ENCODE measurements around the gene DYNC1I1.

The DYNC1I1 gene

DNA sequence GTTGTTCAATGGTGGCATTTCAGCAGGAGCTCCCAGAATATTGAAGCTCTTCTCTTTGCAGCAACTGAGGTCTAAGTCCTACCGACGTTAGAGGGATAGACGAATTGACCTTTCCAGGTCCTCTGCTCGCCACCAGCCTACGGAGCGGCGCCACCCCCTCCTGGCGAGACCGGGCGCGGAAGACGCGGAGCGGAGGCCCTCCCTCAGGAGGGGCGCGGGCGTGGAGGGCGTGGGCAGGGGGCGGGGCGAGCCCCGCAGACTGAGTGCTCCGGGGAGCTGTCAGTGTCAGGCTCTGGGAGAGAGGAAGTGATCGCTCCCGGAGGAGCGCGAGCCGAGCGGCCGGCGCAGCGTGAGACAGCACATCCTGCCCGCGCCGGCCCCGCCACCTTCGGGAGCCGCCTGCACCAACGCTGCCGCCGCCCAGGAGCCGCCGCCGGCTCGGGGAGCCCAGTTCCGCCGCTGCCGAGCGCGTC is at the start of gene DYNC1I1:
Gene DYNC1I1, plus strand, starts transcription at position 257 of the 473 bp plus-strand sequence. CDS start 32,176 bp downstream, outside the sequence.
- FAIRE-seq (peak; percentile 81), DNase-seq (ENCODE audit: low spot score) (peak; percentile 97)

GRCh38 chr7:95723583-95724180 is 48.7 kb upstream of the DYNC1I1 start:
- peak; percentile 79 for DNase-seq (ENCODE audit: low spot score)
- peak; percentile 46 for FAIRE-seq

- FAIRE-seq: no peak
- DNase-seq (ENCODE audit: low spot score): no peak
Measured at GRCh38 chr7:95725205-95725604, 47.1 kb upstream of the DYNC1I1 start.

DNA sequence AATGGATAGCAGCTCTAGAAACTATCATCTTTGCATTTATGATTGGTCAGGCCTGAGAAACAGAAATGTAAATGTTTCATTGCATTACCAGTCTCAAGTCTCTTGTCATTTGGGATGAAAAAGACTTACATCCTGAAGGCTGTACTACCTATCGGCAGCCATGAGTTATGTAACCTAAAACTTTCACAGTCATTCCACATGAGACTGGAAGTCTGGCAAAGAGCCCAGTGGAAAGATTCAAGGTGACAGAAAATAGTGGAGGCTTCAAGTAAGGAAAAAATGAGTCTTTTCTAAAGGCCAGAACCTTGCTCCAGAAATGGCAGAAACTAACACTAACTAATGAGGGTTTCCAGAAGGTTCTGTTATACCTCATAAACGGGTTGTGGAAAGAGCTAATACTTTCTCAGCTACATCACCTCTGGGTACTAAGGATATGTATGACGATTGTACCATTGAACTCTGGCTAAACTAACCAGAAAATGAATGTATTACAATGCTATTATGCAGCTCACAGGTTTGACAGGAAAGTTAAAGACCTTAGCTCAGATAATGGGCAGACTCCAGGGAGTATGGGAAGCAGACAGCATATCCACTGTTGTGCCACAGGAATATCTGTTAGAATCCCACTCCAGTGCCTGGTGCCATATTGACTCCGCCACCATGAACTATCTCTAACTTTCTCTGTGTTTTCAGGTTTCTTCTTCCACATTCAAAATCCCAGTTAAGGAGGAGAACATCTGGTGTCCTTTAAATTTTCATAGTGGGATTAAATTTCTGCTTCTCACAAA is 41.7 kb upstream of the DYNC1I1 start:
- DNase-seq (ENCODE audit: low spot score) (no peak), FAIRE-seq (peak; percentile 52)

DNA sequence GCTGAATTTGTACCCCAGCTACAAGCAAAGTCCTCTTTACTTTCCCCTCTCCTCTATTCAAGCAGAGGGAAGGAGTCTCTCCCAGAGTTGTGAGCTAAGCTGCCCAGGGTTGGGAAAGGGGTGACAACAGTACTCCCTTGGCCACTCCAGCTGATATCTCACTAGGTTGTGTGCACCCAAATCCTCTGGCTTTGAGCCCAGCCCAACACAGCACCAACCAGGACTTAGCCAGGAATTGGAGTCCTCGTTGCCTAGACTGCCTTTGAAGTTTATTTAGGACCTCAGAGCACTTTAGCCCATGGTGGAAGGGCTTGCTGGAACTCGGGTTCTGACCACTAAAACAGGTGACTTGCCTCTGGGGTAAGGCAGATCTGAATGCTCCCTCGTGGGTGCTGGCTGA is 35.7 kb upstream of the DYNC1I1 start:
- FAIRE-seq (no peak), DNase-seq (ENCODE audit: low spot score) (no peak)

- no peak for DNase-seq (ENCODE audit: low spot score)
- no peak for FAIRE-seq
Measured at GRCh38 chr7:95737828-95738505, 34.4 kb upstream of the DYNC1I1 start.

DNA sequence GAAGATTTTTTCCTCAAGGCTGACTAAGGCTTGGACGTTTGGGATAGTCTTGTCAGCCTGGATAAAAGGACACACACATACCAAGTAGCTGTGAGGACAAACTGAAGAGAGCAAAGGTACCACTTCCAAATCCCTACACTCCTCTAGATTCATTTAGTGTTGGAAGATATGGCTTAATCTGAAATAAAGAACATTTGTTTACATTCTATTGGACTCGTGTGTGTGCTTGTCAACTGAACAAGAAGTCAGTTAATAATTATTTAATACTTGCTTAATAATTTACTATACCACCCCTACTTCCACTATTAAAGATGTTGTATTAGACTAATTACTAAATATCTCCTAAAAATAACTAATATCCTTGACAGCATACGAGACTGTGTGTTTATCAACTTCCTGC is 23.3 kb upstream of the DYNC1I1 start:
- no peak for FAIRE-seq
- no peak for DNase-seq (ENCODE audit: low spot score)

- DNase-seq (ENCODE audit: low spot score) (no peak), FAIRE-seq (no peak)
Measured at GRCh38 chr7:95749515-95749914, 22.8 kb upstream of the DYNC1I1 start.

GRCh38 chr7:95753440-95753839 is 18.9 kb upstream of the DYNC1I1 start:
- FAIRE-seq (no peak), DNase-seq (ENCODE audit: low spot score) (no peak)

DNA sequence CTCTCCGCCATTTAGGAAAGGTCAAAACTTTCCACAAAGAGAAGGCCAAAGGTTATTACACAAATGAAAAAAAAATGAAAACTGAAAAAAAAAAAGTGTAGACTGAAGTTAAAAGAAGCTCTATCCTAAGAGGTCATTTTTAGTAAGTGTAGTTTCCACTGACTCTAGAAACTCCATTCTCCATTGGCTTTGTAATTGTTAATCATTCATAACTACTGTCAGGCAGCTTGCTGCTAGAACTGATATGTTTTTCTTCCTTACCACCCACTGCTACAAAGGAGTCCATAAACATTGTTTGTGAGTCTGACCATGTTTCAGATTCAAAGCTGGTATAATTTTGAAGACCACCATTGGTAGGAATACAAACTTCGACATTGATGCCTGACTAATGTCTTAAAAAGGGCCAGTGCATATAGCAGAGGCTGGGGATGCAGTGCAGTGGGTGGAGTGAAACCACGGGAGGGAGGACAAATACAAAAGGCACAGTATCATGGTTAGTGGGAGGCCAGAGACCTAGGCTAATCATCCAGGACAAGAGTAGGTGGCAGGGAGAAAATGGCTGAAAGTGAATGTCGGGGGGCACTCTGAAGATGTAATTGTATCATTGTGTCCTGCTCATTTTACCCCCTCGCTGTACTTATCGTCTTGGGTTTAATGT is 16.9 kb upstream of the DYNC1I1 start:
- DNase-seq (ENCODE audit: low spot score) (no peak), FAIRE-seq (peak; percentile 81)

DNA sequence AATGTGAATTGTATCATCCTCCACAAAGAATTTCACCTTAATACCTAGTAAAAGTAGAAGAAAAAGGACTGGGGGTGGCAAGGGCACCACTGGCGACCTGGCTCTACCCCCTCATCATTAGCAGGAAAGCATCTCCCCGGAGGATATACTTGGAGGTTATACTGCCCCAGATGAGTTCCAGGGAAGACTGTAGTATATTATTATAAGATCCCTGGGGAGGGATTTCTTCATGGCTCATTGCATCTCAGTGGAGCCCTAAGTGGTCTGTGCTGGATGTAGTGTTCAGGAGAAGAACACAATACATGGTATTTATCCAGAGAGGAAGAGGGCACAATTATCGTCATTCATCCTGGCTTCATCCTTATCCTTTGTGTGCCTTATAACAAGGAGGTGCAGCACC is 14.2 kb upstream of the DYNC1I1 start:
- no peak for FAIRE-seq
- DNase-seq (ENCODE audit: low spot score): no peak

- no peak for FAIRE-seq
- no peak for DNase-seq (ENCODE audit: low spot score)
Measured at GRCh38 chr7:95766086-95766485, 6.3 kb upstream of the DYNC1I1 start.

GRCh38 chr7:95766657-95767056 is 5.7 kb upstream of the DYNC1I1 start:
- no peak for DNase-seq (ENCODE audit: low spot score)
- no peak for FAIRE-seq

- peak; percentile 73 for FAIRE-seq
Measured at GRCh38 chr7:95772771-95773581, 622 bp downstream of the DYNC1I1 start.

DNA sequence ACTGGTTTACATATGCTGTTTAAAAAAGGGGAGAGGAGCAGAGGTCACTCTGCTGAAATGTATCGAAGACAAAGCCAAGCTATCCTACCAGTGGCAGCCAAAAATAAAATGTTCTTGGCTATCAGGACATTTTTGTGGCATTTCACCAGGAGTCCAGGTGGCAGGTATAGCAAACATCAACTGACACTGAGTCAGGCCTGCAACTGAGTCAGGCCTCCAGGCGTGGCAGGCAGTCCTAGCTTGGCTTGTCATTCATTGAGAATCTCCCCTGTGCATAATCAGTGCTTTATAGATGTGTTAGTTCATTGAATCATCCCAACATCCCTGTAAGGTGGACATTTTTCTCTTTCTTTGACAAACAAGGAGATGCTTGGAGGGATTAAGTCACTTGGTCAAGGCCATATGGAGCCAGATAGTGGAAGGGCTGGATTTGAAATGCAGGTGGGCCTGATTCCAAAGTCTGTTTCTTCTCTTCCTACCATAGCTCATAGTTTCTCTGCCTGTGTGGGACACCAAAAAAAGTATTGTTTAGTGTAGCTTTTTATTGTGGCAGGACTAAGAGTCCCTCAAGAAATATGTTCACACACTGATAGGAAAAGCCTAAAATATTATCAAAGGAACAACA is 4.3 kb downstream of the DYNC1I1 start:
- FAIRE-seq (no peak), DNase-seq (ENCODE audit: low spot score) (peak; percentile 27)

More at GRCh38 chr7:95772771-95773581, 622 bp downstream of the DYNC1I1 start:
- DNase-seq (ENCODE audit: low spot score): no peak

DNA sequence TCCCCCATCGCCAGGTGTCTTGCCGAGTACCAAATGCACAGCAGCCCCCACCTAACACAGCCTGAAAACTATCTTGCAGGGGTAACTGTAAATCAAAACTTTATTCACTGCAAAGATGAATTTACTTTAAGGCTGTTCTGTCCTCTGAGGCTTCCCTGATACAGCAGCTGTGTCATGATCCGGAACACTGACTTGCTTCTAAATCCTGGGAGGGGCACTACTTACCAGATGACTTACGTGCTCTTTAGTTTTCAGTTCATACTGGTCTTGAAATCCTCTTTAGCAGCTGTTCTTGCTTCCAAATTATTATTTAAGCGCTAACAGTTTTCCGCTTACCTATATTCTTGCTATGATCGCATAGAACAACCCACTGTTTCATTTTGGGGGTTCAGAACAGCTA is 4.9 kb downstream of the DYNC1I1 start:
- FAIRE-seq (no peak), DNase-seq (ENCODE audit: low spot score) (no peak)

DNA sequence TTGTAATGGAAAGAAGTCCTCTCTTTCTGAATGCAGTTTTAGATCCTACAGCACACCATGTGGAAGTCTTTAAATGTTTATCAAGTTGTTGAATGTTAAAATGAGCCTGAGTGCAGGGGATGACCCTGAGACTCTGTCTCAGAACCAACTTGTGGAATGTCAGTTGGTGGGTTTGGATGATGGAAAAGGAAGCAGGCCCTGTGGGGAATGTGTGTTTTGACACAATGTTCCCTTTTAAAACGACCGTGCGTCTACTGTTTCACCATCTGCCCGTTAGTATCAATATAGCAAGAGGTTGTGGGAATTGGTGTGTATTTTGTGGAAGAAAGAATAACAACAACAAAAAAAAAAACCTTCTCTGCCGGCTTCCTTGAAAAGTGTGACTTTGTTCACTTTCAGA is 8.3 kb downstream of the DYNC1I1 start:
- no peak for DNase-seq (ENCODE audit: low spot score)
- FAIRE-seq: no peak

- DNase-seq (ENCODE audit: low spot score): no peak
- FAIRE-seq: no peak
Measured at GRCh38 chr7:95781961-95782586, 9.7 kb downstream of the DYNC1I1 start.

- no peak for FAIRE-seq
- DNase-seq (ENCODE audit: low spot score): no peak
Measured at GRCh38 chr7:95784796-95785195, 12.4 kb downstream of the DYNC1I1 start.

DNA sequence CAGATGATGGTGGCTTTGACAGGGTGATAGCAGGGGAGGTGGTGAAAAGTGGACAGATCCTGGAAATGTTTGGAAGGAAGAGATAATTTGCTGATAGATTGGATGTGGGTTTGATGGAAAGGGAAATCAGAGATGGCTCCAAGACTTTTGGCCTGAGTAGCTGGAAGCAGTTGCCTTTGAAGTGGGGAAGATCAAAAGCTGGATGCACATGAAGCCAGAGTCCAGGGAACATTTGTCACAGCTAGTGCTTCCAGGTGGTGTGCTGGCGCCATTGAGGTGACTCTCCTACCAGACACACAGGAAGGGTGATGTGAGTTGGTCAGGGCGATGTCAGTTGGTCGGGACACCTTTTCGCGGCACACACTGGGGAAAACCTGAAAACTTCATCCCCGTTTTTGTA is 15.9 kb downstream of the DYNC1I1 start:
- DNase-seq (ENCODE audit: low spot score) (no peak), FAIRE-seq (no peak)
